Panc1 (cell line): ENCODE data around the gene SLC5A8. TPM values are rescaled to one million over a fixed set of nuclear protein-coding genes. Genes with fewer than 3 reads are reported as not detected.

Experiments used
- ATAC-seq: fragments of 200-7000 bp; cut with Tn5 transposase; 2 replicates; pipeline ENCODE4 v1.9.1; 2020; ENCODE audit warnings: mild to moderate bottlenecking, moderate library complexity
- BruUV-seq: library from RNA; stranded (reverse); fragments of 400-500 nt; replicated peaks from 2 replicates; lab custom pipeline; 2021; lab: Mats Ljungman, UMichigan
- CTCF ChIA-PET: fragments of 300-600 bp; sonication (Branson Sonifier 250); formaldehyde crosslinking; loops from one replicate; lab custom pipeline; 2022; ENCODE audit warnings: antibody characterized with exemption; lab: Charles Lee
- POLR2A ChIA-PET: fragments of 300-600 bp; sonication (Branson Sonifier 250); formaldehyde crosslinking; loops from one replicate; lab custom pipeline; 2022; ENCODE audit warnings: antibody characterized with exemption; lab: Charles Lee
- DNase-seq: peaks from one replicate; pipeline ENCODE4 v3.0.0-alpha.2; 2010; ENCODE audit warnings: low read depth, low spot score
- H3K27ac ChIP-seq: 2 replicates; pipeline ENCODE4 v1.5.1; 2011; ENCODE audit warnings: mild to moderate bottlenecking, low read length, inconsistent platforms
- H3K27me3 ChIP-seq: fragments of 200-500 bp; sonication (Bioruptor generic); 2 replicates; pipeline ENCODE4 v1.6.0; 2014; ENCODE audit warnings: low read length, inconsistent platforms; ENCODE audit not compliant: control insufficient read depth, insufficient read depth
- H3K36me3 ChIP-seq: fragments of 200-500 bp; sonication (Bioruptor generic); 2 replicates; pipeline ENCODE4 v1.5.1; 2014; ENCODE audit warnings: inconsistent platforms, mild to moderate bottlenecking, low read length, moderate library complexity; ENCODE audit not compliant: control insufficient read depth, insufficient read depth
- H3K4me1 ChIP-seq: 2 replicates; pipeline ENCODE4 v1.5.1; 2011; ENCODE audit warnings: inconsistent platforms, mild to moderate bottlenecking, low read length, moderate library complexity; ENCODE audit not compliant: control insufficient read depth, insufficient read depth
- H3K4me3 ChIP-seq, 2 experiments: 2 replicates each; pipeline ENCODE4 v1.5.1; 2011 to 2012; ENCODE audit warnings: low read depth in 2 of 2, low read length in 2 of 2, mild to moderate bottlenecking in 2 of 2, inconsistent platforms in 1 of 2, moderate library complexity in 1 of 2
- H3K9me3 ChIP-seq: fragments of 200-500 bp; sonication (Bioruptor generic); 2 replicates; pipeline ENCODE4 v1.5.1; 2014; ENCODE audit warnings: low read depth, mild to moderate bottlenecking, inconsistent platforms, low read length, moderate library complexity; ENCODE audit not compliant: control insufficient read depth, insufficient read depth
- CTCF ChIP-seq: fragments of 450-650 bp; IDR thresholded peaks from 2 replicates; pipeline ENCODE4 v1.5.1; 2017; ENCODE audit warnings: mild to moderate bottlenecking
- POLR2AphosphoS5 ChIP-seq: IDR thresholded peaks from 2 replicates; pipeline ENCODE4 v1.6.1; 2012; ENCODE audit warnings: mild to moderate bottlenecking, low read depth, low read length, moderate library complexity
- REST ChIP-seq, 2 experiments: IDR thresholded peaks; 2 replicates each; pipeline ENCODE4 v1.6.1; 2011 to 2012; ENCODE audit warnings: low read depth in 2 of 2, control low read depth in 1 of 2, low read length in 1 of 2, mild to moderate bottlenecking in 1 of 2, moderate library complexity in 1 of 2; ENCODE audit not compliant: insufficient read depth in 1 of 2
- SIN3A ChIP-seq: IDR thresholded peaks from 2 replicates; pipeline ENCODE4 v1.6.1; 2012; ENCODE audit warnings: low read depth, mild to moderate bottlenecking, low read length, moderate library complexity, borderline replicate concordance; ENCODE audit not compliant: insufficient read depth
- TCF7L2 ChIP-seq: IDR thresholded peaks from 2 replicates; pipeline ENCODE4 v1.6.1; 2011; ENCODE audit warnings: mild to moderate bottlenecking, low read depth, low read length, inconsistent platforms
- in situ Hi-C: cut with HindIII; loops from 2 replicates; pipeline ENCODE4 v1.10.0; 2016; ENCODE audit warnings: low sequenced_read_pairs, low pct_unique_long_range_greater_than_20kb
- intact Hi-C: fragments of 100-400 bp; cut with micrococcal nuclease; formaldehyde crosslinking; loops from one replicate; pipeline ENCODE4 v1.10.0; 2022; ENCODE audit not compliant: unreplicated experiment
- total RNA-seq: library from RNA; stranded (reverse); gene quantifications from one replicate; pipeline ENCODE4 v1.2.1, GENCODE V29; 2021; ENCODE audit not compliant: unreplicated experiment

Gene SLC5A8
- total RNA-seq, 1 experiment from 2014 or later, result not detected

GRCh38 chr12:101200824-101201223 lies 9.2 kb downstream of the SLC5A8 start:
- intact Hi-C loops, result no loop called here
- no peak overlapping the region for H3K27ac ChIP-seq
- H3K4me1 ChIP-seq, result no peaks in the 10 kb centered on the region
- no peak overlapping the region for H3K4me3 ChIP-seq
- no TSS peak for BruUV-seq
- in situ Hi-C loops, result no loop called here
- peaks cover 2% of the 10 kb centered on the region; the same call in 1 of the 2 replicates for H3K27me3 ChIP-seq
- ChIA-PET POLR2A (no interaction called here), CTCF (no interaction called here)
- no peak for ATAC-seq
- no peaks in the 10 kb centered on the region for H3K36me3 ChIP-seq
- H3K9me3 ChIP-seq, result no peaks in the 10 kb centered on the region
- DNase-seq, result no peak
- TF ChIP-seq CTCF (no peak), REST (IDR thresholded peaks at IDR 0.05; ENCODE audit: insufficient read depth in 1 of 2, low read depth in 2 of 2, low read length in 1 of 2) (no peak), POLR2AphosphoS5 (no peak), SIN3A (no peak), TCF7L2 (no peak)

GRCh38 chr12:101200145-101200544 lies 9.9 kb downstream of the SLC5A8 start:
- TF ChIP-seq SIN3A (no peak), REST (IDR thresholded peaks at IDR 0.05; ENCODE audit: insufficient read depth in 1 of 2, low read depth in 2 of 2, low read length in 1 of 2) (no peak), POLR2AphosphoS5 (no peak), TCF7L2 (no peak), CTCF (no peak)
- no peak overlapping the region for H3K27ac ChIP-seq
- no peaks in the 10 kb centered on the region for H3K4me1 ChIP-seq
- in situ Hi-C loops, result no loop called here
- CTCF ChIA-PET, result no interaction called here
- DNase-seq (no peak), ATAC-seq (no peak)
- H3K36me3 ChIP-seq, result no peaks in the 10 kb centered on the region
- intact Hi-C loops, result no loop called here
- no TSS peak for BruUV-seq
- POLR2A ChIA-PET, result no interaction called here
- no peak overlapping the region for H3K4me3 ChIP-seq
- H3K27me3 ChIP-seq, result peaks cover 2% of the 10 kb centered on the region; the same call in 1 of the 2 replicates
- H3K9me3 ChIP-seq, result no peaks in the 10 kb centered on the region
